CD4-positive, alpha-beta T cell treated with Interleukin-4 for 4 hours (primary cell): ENCODE measurements around the gene PDZD4.
A peak's percentile ranks its signal among the peaks of the same experiment; 100 is the strongest.

Experiments used
- DNase-seq: peaks from one replicate; pipeline ENCODE4 v3.0.0-alpha.2; 2020

Gene PDZD4

GRCh38 chrX:153805436-153805835 is 24.9 kb downstream of the PDZD4 start:
- DNase-seq, result no peak

GRCh38 chrX:153804621-153805020 is 25.7 kb downstream of the PDZD4 start:
- no peak for DNase-seq

DNA sequence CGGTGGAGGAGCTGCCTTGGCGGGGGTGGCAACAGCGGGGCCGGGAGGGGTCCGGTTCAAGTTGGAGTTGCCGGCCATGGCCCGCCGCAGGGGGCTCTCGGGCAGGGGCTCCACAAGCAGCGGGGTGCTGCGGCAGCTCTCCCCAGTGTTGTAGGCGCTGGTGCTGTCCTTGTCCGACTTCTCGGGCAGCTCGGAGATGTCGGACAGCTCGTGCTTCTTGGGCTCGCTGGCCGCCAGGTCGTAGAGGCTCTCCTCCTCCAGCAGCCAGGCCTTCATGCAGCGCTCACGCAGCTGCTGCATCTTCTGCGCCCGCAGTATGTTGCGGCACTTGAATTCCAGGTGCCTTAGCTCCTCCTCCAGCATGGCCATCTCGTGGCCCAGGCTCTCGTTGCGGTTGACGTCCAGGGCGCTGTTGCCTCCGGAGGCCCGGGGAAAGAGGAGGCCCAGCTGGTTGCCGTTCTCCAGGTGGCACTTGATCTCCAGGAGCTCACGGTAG is 26.2 kb downstream of the PDZD4 start:
- DNase-seq, result no peak

GRCh38 chrX:153803211-153804099 is 26.9 kb downstream of the PDZD4 start:
- no peak for DNase-seq

- DNase-seq, result no peak
Observed at GRCh38 chrX:153802513-153803045, 27.8 kb downstream of the PDZD4 start.

- DNase-seq, result no peak
Observed at GRCh38 chrX:153801669-153802068, 28.7 kb downstream of the PDZD4 start.

GRCh38 chrX:153800746-153801145 is 29.6 kb downstream of the PDZD4 start:
- DNase-seq, result no peak

- no peak for DNase-seq
Observed at GRCh38 chrX:153800177-153800722, 30.1 kb downstream of the PDZD4 start.

DNA sequence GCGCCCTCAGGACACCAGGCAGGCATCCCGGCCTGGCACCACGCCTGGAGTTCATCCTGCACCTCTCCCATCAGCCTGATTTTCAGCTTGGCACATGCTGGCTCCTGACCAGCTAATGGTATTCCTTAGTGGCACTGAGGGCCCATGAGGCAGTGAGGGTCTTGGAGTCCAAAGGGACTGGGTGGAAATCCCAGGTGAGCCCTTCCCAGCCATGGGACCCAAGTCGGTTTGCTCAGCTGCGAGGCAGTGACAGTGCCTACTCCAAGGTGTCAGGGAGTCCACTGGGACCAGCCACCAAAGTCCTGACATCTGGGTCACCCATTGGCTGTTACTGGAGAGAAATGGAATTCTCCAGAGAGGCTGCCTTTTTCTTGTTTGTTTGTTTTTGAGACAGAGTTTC is 31.0 kb downstream of the PDZD4 start:
- no peak for DNase-seq

DNA sequence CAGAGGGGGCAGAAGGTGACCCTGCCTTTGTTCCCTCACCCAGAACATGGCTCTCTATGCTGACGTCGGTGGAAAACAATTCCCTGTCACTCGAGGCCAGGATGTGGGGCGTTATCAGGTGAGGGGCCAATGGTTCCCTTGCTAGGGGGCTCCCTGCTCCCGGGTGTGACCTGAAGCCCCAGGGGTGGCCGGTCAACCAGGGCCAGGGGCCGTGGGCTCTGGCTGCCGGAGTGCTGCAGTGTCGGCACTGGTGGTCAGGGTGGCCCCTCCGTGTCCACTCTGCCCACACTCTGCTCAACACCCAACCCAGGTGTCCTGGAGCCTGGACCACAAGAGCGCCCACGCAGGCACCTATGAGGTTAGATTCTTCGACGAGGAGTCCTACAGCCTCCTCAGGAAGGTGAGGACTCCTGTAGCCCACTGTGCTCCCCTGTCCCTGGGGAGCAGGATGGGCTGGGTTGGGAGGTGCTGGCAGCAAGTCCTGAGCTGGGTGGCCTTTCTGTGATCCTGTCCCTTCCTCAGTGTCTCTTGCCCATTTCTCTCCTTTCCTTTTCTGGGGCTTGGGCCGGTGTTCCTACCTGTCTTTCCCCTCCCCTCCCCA is 32.8 kb downstream of the PDZD4 start:
- no peak for DNase-seq

DNA sequence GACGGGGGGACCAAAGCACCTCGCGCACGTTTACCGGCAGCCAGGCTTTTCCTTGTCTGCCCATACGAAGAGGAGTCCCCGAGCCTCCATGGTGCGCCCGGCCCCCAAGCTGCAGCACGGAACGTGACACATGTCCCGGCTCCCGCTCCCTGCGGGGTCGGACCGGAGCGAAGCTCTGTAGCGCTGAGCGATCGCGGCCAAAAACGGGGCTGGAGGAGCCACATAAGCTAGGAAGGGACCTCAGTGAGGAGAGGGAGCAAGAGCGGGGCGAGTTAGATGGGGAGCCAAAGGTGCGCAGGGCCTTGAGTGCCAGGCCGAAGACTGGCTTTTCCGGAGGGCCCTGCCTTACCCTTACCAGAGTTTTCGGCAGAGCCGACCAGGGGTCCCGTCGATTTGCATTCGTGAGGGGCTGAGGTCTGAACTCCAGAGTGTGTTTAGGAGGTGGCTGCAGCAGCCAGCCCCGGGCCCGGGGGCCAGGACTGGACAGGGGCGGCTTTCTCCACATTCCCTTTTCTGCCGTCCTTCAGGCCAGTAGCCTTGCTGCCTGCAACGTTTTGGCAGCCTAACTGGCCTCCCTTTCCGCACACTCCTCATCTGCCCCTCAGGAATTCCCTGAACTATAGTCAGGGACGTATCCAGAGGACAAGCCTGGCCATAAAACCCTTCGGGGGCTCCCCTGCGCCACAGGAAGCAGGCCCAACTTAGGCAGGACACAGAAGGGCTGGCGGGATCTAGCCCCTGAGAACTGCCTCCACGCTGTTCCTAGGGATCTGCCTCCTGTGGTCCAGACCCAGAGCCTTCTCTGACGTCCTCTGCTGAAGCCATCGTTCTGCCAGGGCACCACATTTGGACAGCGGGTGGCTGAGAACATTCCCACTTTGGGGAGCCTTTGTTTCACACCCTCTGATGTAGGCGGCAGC is 35.2 kb downstream of the PDZD4 start:
- no peak for DNase-seq

- peak; percentile 94 for DNase-seq
Observed at GRCh38 chrX:153794018-153794896, 36.1 kb downstream of the PDZD4 start, which contains the start of the genes IDH3G and SSR4. Gene IDH3G, minus strand, starts transcription at chrX:153794375. Its CDS starts 49 bp downstream, at chrX:153794326. Gene SSR4, plus strand, starts transcription at chrX:153794668. Its CDS starts 20 bp downstream, at chrX:153794688.

DNA sequence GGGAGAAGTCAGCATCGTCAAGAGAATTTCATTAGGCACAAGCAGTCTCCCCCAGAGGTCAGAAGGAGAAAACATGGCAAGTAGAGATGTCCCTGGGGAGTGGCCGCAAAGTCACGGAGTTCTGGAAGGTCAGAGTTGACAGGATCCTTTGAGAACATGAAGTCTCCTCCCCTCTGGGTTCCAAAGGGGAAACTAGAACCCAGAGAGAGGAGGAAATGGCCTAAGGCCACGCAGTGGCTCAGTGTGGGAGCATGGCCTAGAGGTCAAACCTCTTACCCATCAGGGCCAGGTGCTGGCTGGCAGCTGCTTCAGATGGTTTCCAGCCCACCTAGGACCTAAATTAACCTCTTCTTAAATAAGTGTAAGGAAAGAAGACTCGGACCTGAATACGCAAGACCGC is 37.1 kb downstream of the PDZD4 start:
- no peak for DNase-seq

DNA sequence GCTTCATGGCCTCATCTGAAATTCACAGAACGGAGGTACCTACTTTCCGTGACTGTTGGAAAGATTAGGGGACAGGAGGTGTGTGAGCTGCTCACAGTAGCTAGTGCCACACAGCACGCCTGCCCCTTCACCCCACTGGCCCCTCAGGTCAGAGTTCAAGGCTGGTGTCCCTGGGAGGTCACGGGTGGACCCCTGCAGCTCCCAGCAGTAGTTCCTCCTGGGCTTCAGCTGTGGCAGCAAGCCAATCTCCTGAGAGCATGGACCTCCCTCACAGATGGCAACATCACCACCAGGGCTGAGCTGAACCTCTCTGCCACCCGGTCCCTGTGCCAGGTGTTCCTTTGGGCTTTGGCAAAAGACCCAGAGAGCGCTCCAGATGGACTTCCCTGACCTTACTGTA is 38.0 kb downstream of the PDZD4 start:
- DNase-seq, result no peak

DNA sequence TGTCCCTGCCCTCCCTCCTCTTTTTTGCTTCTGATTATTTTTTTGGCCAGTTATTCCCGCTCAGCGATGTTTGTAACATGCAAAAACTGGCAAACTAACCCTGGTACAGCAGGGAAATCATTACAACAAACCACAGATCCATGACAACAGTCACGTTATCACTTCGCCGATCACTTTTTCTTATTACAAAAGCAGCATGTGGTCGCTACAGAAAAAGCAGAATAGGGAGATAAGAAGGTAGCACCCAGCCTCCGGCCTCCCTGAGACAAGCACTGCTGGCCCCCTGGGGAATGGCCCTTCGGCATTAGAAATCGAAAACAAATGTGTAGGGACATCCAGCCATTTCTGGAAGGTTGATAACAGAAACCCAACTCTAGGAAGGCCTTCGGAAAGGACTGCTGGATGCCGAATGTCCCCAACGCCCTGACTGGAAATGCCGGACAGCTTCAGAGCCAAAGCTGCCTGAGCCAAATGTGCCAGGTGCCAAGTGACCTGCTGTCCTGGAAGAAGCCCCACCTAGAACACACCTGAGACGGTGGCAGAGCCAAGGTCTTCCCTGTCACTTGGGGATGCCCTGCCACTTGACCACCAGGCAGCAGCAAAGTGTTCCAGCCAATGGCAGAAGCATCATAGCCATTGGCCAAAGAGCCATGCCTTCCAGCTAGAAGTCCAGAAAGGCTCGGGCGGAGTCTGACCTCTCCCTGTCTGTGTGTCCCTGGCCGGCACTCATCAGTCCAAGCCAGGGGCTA is 39.1 kb downstream of the PDZD4 start:
- no peak for DNase-seq

DNA sequence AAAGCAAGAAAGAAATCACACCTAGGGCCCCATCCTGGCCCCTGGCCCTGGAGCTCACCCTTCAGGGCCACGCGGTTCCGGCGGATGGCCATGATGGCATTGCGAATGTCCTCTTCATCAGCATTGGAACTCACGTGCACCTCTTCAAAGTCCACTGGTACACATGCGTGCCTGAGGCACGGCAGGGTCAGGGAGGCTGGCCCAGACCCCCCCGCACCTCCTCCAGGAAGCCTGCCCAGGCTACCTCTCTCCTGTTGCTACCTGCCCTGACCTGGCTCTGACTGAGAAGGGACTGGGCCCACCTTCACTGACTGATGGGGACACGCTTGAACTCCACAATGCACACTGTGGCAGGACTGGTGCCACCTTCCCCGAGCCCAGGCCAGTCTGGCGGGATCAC is 40.7 kb downstream of the PDZD4 start:
- no peak for DNase-seq

DNA sequence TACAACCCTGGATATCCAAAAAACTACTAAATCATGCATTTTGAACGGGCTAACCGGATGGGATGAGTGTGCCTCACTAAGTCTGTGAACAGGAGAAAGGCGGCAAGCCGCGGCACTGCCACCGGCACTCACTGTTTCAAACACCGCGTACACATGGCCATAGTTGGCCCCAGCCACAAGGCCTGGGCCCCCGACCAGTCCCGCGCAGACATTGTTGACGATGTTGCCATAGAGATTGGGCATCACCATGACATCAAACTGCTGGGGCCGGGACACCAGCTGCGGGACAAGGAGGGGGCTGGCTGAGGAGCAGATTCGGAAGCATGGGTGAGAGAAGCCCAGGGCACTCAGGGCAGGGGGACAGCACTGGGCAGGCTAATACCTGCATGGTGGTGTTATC is 43.7 kb downstream of the PDZD4 start:
- DNase-seq, result no peak

DNA sequence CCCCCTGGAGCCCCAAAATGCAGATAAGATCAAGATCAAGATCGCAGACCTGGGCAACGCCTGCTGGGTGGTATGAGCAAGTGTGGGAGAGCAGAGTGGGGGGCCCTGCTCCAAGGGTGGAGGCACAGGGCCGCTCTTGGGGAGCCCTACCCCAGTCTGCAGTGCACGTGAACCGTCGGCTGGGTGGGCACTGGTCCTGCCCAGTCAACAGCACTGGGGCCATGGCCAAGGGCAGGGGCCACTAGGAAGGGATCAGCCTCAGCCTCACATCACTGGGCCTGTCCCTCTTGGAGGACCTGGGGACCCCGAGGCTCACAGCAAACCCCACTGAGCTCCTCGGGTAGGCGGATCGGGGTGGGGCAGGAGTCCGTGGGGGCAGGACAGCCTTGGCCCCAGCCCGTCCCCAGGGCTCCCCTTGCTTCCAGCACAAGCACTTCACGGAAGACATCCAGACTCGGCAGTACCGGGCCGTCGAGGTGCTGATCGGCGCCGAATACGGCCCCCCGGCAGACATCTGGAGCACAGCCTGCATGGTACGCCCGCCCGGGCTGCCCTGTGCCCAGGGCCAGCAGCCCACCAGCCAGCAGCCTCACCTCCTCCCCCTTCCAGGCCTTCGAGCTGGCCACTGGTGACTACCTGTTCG is 45.9 kb downstream of the PDZD4 start:
- no peak for DNase-seq

- no peak for DNase-seq
Observed at GRCh38 chrX:153783378-153784013, 46.8 kb downstream of the PDZD4 start.

DNA sequence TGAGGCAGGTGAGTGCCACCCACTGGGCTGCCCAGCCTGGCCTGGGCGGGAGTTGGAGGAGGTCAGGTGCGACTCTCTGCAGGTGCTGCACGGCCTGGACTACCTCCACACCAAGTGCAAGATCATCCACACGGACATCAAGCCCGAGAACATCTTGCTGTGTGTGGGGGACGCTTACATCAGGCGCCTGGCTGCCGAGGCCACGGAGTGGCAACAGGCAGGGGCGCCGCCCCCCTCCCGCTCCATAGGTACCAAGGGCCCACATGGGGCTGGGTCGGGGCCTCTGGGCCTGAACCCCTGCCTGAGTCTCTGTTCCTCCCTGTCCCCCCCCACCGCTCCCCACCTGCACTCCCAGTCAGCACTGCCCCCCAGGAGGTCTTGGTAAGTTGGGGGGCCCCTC is 47.5 kb downstream of the PDZD4 start:
- DNase-seq, result no peak
